Cardiac fibroblast (primary cell): ENCODE results near the gene LOXHD1.

Source experiments
- DNase-seq, 2 donors: peaks; one replicate each; pipeline versions ENCODE4 v3.0.0 to v3.0.0-alpha.2; 2010; ENCODE audit warnings: low read depth in 2 of 2
- H3K4me3 ChIP-seq, 2 donors: replicated peaks in 1 of 2; 1 replicate in 1 of 2; 2 replicates in 1 of 2; pipeline ENCODE4 v1.5.1; 2011; ENCODE audit warnings: low read depth in 2 of 2, low read length in 2 of 2, mild to moderate bottlenecking in 2 of 2, moderate library complexity in 1 of 2
- CTCF ChIP-seq: IDR thresholded peaks from one replicate; pipeline ENCODE4 v1.5.1; 2011; ENCODE audit warnings: low read depth, mild to moderate bottlenecking, low read length, inconsistent platforms

The LOXHD1 gene

GRCh38 chr18:46623541-46623940, 33.5 kb downstream of the LOXHD1 start:
- TF ChIP-seq CTCF = no peak
- no peak overlapping the region for H3K4me3 ChIP-seq
- peak in 1 of 2 donors; percentile 7 for DNase-seq

DNA sequence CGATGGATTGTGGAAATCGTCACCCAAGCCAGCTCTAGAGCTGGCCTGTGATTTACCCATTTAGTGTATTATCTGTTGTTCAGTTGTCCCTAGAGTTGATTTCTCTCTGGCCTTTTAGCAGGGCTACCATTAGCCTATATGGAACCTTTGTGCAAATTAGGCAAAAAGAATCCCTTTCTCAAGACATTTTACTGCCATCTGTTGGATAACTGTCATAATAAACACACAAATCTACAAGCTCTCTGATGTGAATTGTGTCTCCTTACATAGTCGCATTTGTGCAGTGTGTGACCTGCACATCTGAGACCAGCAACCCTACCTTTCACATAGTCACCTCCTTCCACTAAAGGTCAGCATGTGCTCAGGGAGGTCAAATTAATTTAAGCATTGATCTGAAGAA, 34.0 kb downstream of the LOXHD1 start:
- H3K4me3 ChIP-seq = no peak overlapping the region
- TF ChIP-seq CTCF = no peak
- DNase-seq = peak; percentile 22 to 24

DNA sequence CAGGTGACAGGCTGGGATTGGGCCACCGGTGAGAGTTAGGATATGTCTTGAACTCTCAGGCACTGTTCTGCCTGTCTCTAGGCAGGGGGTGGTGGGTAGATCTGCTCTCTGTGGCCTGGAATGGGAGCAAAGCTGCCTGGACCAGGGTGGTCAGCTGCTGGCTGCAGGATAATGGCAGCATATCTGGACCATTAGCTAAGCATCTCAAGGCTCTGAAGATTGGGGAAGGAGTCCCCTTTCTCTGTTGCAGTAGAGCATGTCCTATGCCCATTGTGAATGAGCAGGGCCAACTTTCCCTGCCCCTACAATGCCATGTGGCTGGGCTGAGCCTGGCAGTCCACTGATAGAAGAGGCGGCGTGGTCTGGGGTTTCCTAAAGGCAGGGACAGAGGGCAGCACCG, 34.6 kb downstream of the LOXHD1 start:
- H3K4me3 ChIP-seq = no peak overlapping the region
- no peak for TF ChIP-seq CTCF
- no peak for DNase-seq

DNA sequence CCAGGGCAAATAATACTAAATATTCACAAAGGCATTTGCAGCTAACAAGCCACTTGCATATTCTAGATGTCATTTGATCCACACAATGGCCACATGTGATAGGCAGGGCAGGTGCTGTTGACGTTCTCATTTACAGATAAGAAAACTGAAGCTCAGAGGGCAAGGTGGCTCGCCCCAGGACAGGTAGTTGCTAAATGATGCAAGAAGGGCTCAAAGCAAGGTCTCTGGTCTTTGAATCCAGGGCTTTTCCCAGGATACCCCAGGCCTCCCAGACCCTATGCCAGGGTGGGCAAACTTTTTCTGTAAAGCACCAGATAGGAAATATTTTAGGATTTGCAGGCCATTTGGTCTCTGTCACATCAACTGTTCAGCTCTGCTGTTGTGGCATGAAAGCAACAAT, 35.1 kb downstream of the LOXHD1 start:
- DNase-seq = no peak
- no peak for TF ChIP-seq CTCF
- no peak overlapping the region for H3K4me3 ChIP-seq

DNA sequence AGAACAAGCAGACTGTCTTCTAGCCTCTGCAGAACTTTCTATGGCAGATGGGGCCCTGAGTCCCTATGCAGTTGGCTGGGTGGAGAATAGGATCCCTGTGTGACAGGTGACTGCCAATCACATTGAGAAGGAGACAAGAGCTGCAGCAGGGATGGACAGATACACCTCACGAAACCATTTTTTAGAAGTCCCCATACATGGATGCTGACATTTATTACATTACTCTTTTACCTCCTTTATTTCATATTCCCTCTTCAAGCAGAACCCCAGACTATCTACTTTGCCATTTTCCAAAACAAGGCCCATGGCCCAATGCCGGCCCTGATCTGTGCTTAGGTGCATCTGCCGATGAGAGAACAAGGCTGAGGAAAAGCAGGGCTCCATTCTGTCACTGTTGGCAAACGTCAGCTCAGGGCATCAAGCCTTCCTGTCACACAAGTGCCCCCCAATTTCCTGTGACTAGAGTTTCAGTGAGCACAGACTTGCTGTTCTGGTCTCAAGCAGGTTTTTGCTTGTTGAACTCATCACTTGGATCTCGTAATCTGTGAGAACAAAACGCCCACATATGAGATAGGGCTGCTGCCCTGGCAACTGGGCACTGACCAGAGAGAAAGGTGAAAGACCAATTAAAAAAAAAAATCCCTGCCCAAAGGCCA, 35.8 kb downstream of the LOXHD1 start:
- no peak overlapping the region for H3K4me3 ChIP-seq
- no peak for TF ChIP-seq CTCF
- no peak for DNase-seq

GRCh38 chr18:46619559-46619958, 37.5 kb downstream of the LOXHD1 start:
- no peak overlapping the region for H3K4me3 ChIP-seq
- no peak for DNase-seq
- TF ChIP-seq CTCF = no peak

DNA sequence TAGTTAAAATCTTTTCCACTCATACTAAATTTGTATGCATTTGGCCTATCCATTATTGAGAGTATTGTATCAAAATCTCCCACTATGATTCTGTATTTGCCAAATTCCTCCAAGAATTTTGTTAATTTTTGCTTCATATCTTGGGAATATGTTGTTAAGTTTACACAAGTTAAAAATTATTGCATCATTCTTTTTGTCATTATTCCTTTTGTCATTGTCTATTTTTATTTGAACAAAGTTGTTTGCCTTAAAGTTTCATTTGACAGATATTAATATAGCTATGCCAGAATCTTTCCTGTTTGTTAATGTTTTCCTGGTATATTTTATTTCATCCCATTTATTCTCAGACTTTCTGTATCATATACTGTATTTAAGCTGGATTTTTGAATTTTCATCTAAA, 41.3 kb downstream of the LOXHD1 start:
- no peak for TF ChIP-seq CTCF
- DNase-seq = no peak
- H3K4me3 ChIP-seq = no peak overlapping the region
